HepG2 (cell line): ENCODE data around the gene ALK. TPM values are rescaled to one million over a fixed set of nuclear protein-coding genes. Genes with fewer than 3 reads are reported as not detected.
A peak's percentile ranks its signal among the peaks of the same experiment; 100 is the strongest.

ENCODE experiments used
- ATAC-seq: fragments of 200-7000 bp; cut with Tn5 transposase; 3 replicates; pipeline ENCODE4 v1.9.1; 2020; ENCODE audit warnings: mild to moderate bottlenecking, moderate library complexity
- BruUV-seq: library from RNA; stranded (reverse); fragments of 400-500 nt; replicated peaks from 2 replicates; lab custom pipeline; 2021; lab: Mats Ljungman, UMichigan
- CTCF ChIA-PET: fragments of 300-600 bp; formaldehyde crosslinking; extraction: SDS; loops from one replicate; lab custom pipeline; 2021; ENCODE audit warnings: low total read pairs, inconsistent platforms, low intra/inter-chr PET ratio; lab: Yijun Ruan, JAX
- POLR2A ChIA-PET: fragments of 350-600 bp; sonication (Branson Sonifier 250); formaldehyde crosslinking; loops from one replicate; lab custom pipeline; 2020; ENCODE audit warnings: antibody characterized with exemption, inconsistent platforms; lab: Yijun Ruan, JAX
- DNase-seq: peaks from one replicate; pipeline ENCODE4 v3.0.0-alpha.2; 2015; ENCODE audit warnings: low spot score
- FAIRE-seq: peaks from 3 replicates; lab custom pipeline; 2011; peaks lifted over from hg19 to GRCh38; lab: Jason Lieb, UNC
- H2AFZ ChIP-seq: one replicate; pipeline ENCODE4 v1.6.1; 2011; ENCODE audit warnings: low read length, inconsistent platforms
- H3K27ac ChIP-seq: fragments of 300-600 bp; 3 replicates; pipeline ENCODE4 v1.8.0; 2011; ENCODE audit warnings: mixed run types, mild to moderate bottlenecking, mixed read lengths, low read length, inconsistent platforms; ENCODE audit not compliant: insufficient read depth; ENCODE audit errors: extremely low read length
- H3K27me3 ChIP-seq, 2 experiments: fragments of 200-600 bp in 1 of 2; 2 replicates in 1 of 2; 3 replicates in 1 of 2; pipeline versions ENCODE4 v1.6.0 to v1.8.0; 2011; ENCODE audit warnings: low read length in 2 of 2, mild to moderate bottlenecking in 2 of 2, moderate library complexity in 2 of 2, inconsistent platforms in 1 of 2; ENCODE audit not compliant: insufficient read depth in 2 of 2, control insufficient read depth in 1 of 2
- H3K36me3 ChIP-seq, 2 experiments: fragments of 200-600 bp in 1 of 2; replicated peaks in 1 of 2; 2 replicates in 1 of 2; 3 replicates in 1 of 2; pipeline versions ENCODE4 v1.5.1 to v1.8.0; 2011; ENCODE audit warnings: low read length in 2 of 2, inconsistent platforms in 1 of 2; ENCODE audit not compliant: insufficient read depth in 2 of 2, control insufficient read depth in 1 of 2
- H3K4me1 ChIP-seq: 2 replicates; pipeline ENCODE4 v1.5.1; 2012; ENCODE audit warnings: low read length, inconsistent platforms; ENCODE audit not compliant: insufficient read depth
- H3K4me2 ChIP-seq: 2 replicates; pipeline ENCODE4 v1.6.0; 2011; ENCODE audit warnings: low read depth, low read length, inconsistent platforms
- H3K4me3 ChIP-seq, 3 experiments: fragments of 200-600 bp in 1 of 3; sonication (generic), shearing (Covaris generic) in 1 of 3; replicated peaks in 1 of 3; 2 replicates each; pipeline ENCODE4 v1.5.1; 2011 to 2016; ENCODE audit warnings: low read length in 3 of 3, inconsistent platforms in 2 of 3, low read depth in 2 of 3, mild to moderate bottlenecking in 2 of 3, control low read depth in 1 of 3, mixed read lengths in 1 of 3; ENCODE audit not compliant: insufficient read depth in 1 of 3
- H3K79me2 ChIP-seq: one replicate; pipeline ENCODE4 v1.6.1; 2011; ENCODE audit warnings: low read length, inconsistent platforms; ENCODE audit not compliant: insufficient read depth
- H3K9ac ChIP-seq: 2 replicates; pipeline ENCODE4 v1.6.0; 2011; ENCODE audit warnings: mild to moderate bottlenecking, low read depth, low read length, inconsistent platforms; ENCODE audit not compliant: insufficient read depth
- H3K9me3 ChIP-seq: 2 replicates; pipeline ENCODE4 v1.5.1; 2012; ENCODE audit warnings: mild to moderate bottlenecking, low read length
- H4K20me1 ChIP-seq: 2 replicates; pipeline ENCODE4 v1.6.0; 2011; ENCODE audit warnings: inconsistent platforms, mild to moderate bottlenecking, low read length, moderate library complexity; ENCODE audit not compliant: insufficient read depth
- MEF2D ChIP-seq: sonication (generic); formaldehyde crosslinking; IDR thresholded peaks from 2 replicates; pipeline ENCODE4 v1.5.1; 2020; ENCODE audit warnings: mild to moderate bottlenecking, missing genetic modification reagents
- NPAS2 ChIP-seq: sonication (generic); formaldehyde crosslinking; IDR thresholded peaks from 2 replicates; pipeline ENCODE4 v1.8.0; 2022; ENCODE audit warnings: mild to moderate bottlenecking, missing genetic modification reagents, borderline replicate concordance
- NR2F6 ChIP-seq, 2 experiments: IDR thresholded peaks; 2 replicates each; pipeline ENCODE4 v1.6.1; 2016; ENCODE audit warnings: antibody characterized with exemption in 1 of 2, mild to moderate bottlenecking in 1 of 2
- YY1 ChIP-seq: IDR thresholded peaks from 2 replicates; pipeline ENCODE4 v1.6.1; 2011; ENCODE audit warnings: low read length, low read depth, moderate library complexity, mild to moderate bottlenecking; ENCODE audit not compliant: insufficient read depth, insufficient replicate concordance
- ZBTB4 ChIP-seq: sonication (generic); formaldehyde crosslinking; IDR thresholded peaks from 2 replicates; pipeline ENCODE4 v1.4.0; 2020; ENCODE audit warnings: missing genetic modification reagents, mild to moderate bottlenecking, borderline replicate concordance
- ZNF12 ChIP-seq: sonication (generic); formaldehyde crosslinking; IDR thresholded peaks from 2 replicates; pipeline ENCODE4 v1.5.0; 2020; ENCODE audit warnings: missing genetic modification reagents
- ZNF331 ChIP-seq: sonication (generic); formaldehyde crosslinking; IDR thresholded peaks from 2 replicates; pipeline ENCODE4 v1.4.0; 2020; ENCODE audit warnings: missing genetic modification reagents
- WGBS: methylation state at CpG from one replicate; pipeline ENCODE4 v1.1.6; 2017; ENCODE audit warnings: low lambda C conversion rate; 5-methylcytosine and 5-hydroxymethylcytosine counted together
- in situ Hi-C: cut with HindIII; loops from 2 replicates; pipeline ENCODE4 v1.10.0; 2017; ENCODE audit warnings: low pct_unique_long_range_greater_than_20kb; ENCODE audit not compliant: extremely low pct_ligation_motif_present
- intact Hi-C: fragments of 100-400 bp; cut with micrococcal nuclease; formaldehyde crosslinking; loops from one replicate; pipeline ENCODE4 v1.10.0; 2022; ENCODE audit not compliant: unreplicated experiment
- polyA plus RNA-seq, 8 experiments: library from polyadenylated mRNA; depleted of rRNA in 3 of 8; stranded (reverse) in 7 of 8; unstranded in 1 of 8; fragments of >200 nt; fragmentation: Illumina TruSeq in 4 of 8; extraction: Trizol in 4 of 8; gene quantifications; 2 replicates each; pipeline versions ENCODE4 v1.2.1 to v1.2.3, GENCODE V29; 2011 to 2016; ENCODE audit warnings: low read depth in 4 of 8, missing spikeins in 1 of 8, mixed read lengths in 1 of 8; ENCODE audit not compliant: insufficient read depth in 1 of 8
- total RNA-seq, 5 experiments: library from RNA; depleted of rRNA; stranded (reverse); fragments of >200 nt; fragmentation: Illumina TruSeq; extraction: Trizol; gene quantifications; 2 replicates each; pipeline ENCODE4 v1.2.3, GENCODE V29; 2016; ENCODE audit warnings: low read depth in 1 of 5
- TF ChIP-seq, protein P1 (sequence below): sonication (generic); formaldehyde crosslinking; IDR thresholded peaks from 2 replicates; pipeline ENCODE4 v1.8.1; 2023; ENCODE audit warnings: mild to moderate bottlenecking, missing genetic modification reagents, borderline replicate concordance

ALK gene
- total and polyA plus RNA-seq, 2 of the 13 experiments (the other 11 are each of a cell fraction or from before 2014, with no cell fraction given), result not detected

GRCh38 chr2:29196792-29197788, 724.3 kb downstream of the ALK start (continued):
- TF ChIP-seq ZBTB4 (CRISPR knock-in tag) (no peak), ZNF12 (CRISPR knock-in tag) (peak; percentile 20; the same call in 1 of the 2 replicates), ZNF331 (CRISPR knock-in tag) (peak; percentile 45; the same call in 1 of the 2 replicates), YY1 (peak; percentile 17), NR2F6 (IDR thresholded peaks at IDR 0.05) (no peak), NR2F6 (CRISPR knock-in tag; IDR thresholded peaks at IDR 0.05) (0 out of 2 replicates have a peak, but pooled peaks have one; percentile 8)

GRCh38 chr2:29195796-29196195, 725.6 kb downstream of the ALK start:
- H3K4me3 ChIP-seq, result no peak overlapping the region
- no peaks in the 10 kb centered on the region for H3K79me2 ChIP-seq
- 13% methylated on average over 8 of the region's 8 CpGs for WGBS
- H3K9ac ChIP-seq, result no peak overlapping the region
- no peaks in the 10 kb centered on the region for H3K9me3 ChIP-seq
- TF ChIP-seq, protein P1, sequence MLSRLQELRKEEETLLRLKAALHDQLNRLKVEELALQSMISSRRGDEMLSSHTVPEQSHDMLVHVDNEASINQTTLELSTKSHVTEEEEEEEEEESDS (CRISPR knock-in tag), result no peak
- TF ChIP-seq MEF2D (CRISPR knock-in tag), result no peak
- TF ChIP-seq NPAS2 (CRISPR knock-in tag), result no peak
- TF ChIP-seq, all 625 proteins: peak for 0
- no peak for FAIRE-seq
- intact Hi-C loops (loop anchor here (1.0 to 2.0 kb wide), 2 partner anchors 141 to 237 kb away; no protein-coding TSS in a partner anchor), in situ Hi-C loops (no loop called here)
- no TSS peak for BruUV-seq
- Histone ChIP-seq H4K20me1 (no peaks in the 10 kb centered on the region), H3K27me3 (peaks cover 0 to 19% of the 10 kb centered on the region in 2 experiments; a peak in 3 of 5 replicates), H3K27ac (no peak overlapping the region), H3K4me2 (no peak overlapping the region), H2AFZ (no peak overlapping the region), H3K4me1 (no peaks in the 10 kb centered on the region), H3K36me3 (no peaks in the 10 kb centered on the region)
- DNase-seq, result no peak
- no peak for ATAC-seq
- ChIA-PET CTCF (interaction anchor here (1.7 to 5.7 kb wide), 4 partner anchors 235 to 374 kb away, joined by 8 to 111 read pairs (median 19); no protein-coding TSS in a partner anchor), POLR2A (no interaction called here)
